Neural cell (in vitro differentiated cells): ENCODE data around the gene KRTAP1-4. TPM values are rescaled to one million over a fixed set of nuclear protein-coding genes. Genes with fewer than 3 reads are reported as not detected.

ENCODE experiments used
- H2AFZ ChIP-seq: fragments of 200-600, 300-800 bp; sonication (generic), shearing (Covaris generic); 2 replicates; pipeline ENCODE4 v1.6.0; 2014; ENCODE audit warnings: low read depth, mild to moderate bottlenecking, antibody characterized with exemption, low read length, moderate library complexity
- H3F3A ChIP-seq: fragments of 200-600 bp; shearing (Covaris generic); 2 replicates; pipeline ENCODE4 v1.6.1; 2016; ENCODE audit warnings: mild to moderate bottlenecking, moderate library complexity, mixed read lengths, antibody characterized with exemption, low read length; ENCODE audit not compliant: insufficient read depth, poor library complexity, severe bottlenecking
- H3K27ac ChIP-seq: fragments of 200-600, 300-800 bp; sonication (generic), shearing (Covaris generic); 2 replicates; pipeline ENCODE4 v1.5.1; 2014; ENCODE audit warnings: mild to moderate bottlenecking, low read length, moderate library complexity
- H3K27me3 ChIP-seq: fragments of 300-800, 200-600 bp; sonication (generic), shearing (Covaris generic); 2 replicates; pipeline ENCODE4 v1.6.0; 2014; ENCODE audit warnings: mild to moderate bottlenecking, low read depth, low read length, moderate library complexity; ENCODE audit not compliant: insufficient read depth
- H3K36me3 ChIP-seq: fragments of 300-800, 200-600 bp; sonication (generic), shearing (Covaris generic); 2 replicates; pipeline ENCODE4 v1.5.1; 2014; ENCODE audit warnings: mild to moderate bottlenecking, antibody characterized with exemption, low read length, moderate library complexity; ENCODE audit not compliant: insufficient read depth
- H3K4me2 ChIP-seq: fragments of 300-800, 200-600 bp; sonication (generic), shearing (Covaris generic); 2 replicates; pipeline ENCODE4 v1.6.0; 2014; ENCODE audit warnings: mild to moderate bottlenecking, low read length
- H3K4me3 ChIP-seq: fragments of 300-800, 200-600 bp; sonication (generic), shearing (Covaris generic); 2 replicates; pipeline ENCODE4 v1.5.1; 2014; ENCODE audit warnings: mild to moderate bottlenecking, low read length, moderate library complexity
- H3K79me2 ChIP-seq: fragments of 200-600 bp; shearing (Covaris generic); replicated peaks from 2 replicates; pipeline ENCODE4 v1.6.0; 2014; ENCODE audit warnings: mild to moderate bottlenecking, low read length, moderate library complexity; ENCODE audit not compliant: insufficient read depth
- H3K9ac ChIP-seq: fragments of 300-800, 200-600 bp; sonication (generic), shearing (Covaris generic); 2 replicates; pipeline ENCODE4 v1.6.1; 2016; ENCODE audit warnings: mild to moderate bottlenecking, low read length, mixed read lengths
- H3K9me2 ChIP-seq: fragments of 200-600 bp; shearing (Covaris generic); 2 replicates; pipeline ENCODE4 v1.6.1; 2016; ENCODE audit warnings: mild to moderate bottlenecking, low read length, mixed read lengths; ENCODE audit not compliant: insufficient read depth
- H3K9me3 ChIP-seq: fragments of 200-600, 300-800 bp; sonication (generic), shearing (Covaris generic); 2 replicates; pipeline ENCODE4 v1.6.1; 2016; ENCODE audit warnings: mild to moderate bottlenecking, mixed run types, low read length, moderate library complexity, mixed read lengths
- H4K20me1 ChIP-seq: fragments of 200-600 bp; shearing (Covaris generic); 2 replicates; pipeline ENCODE4 v1.6.1; 2016; ENCODE audit warnings: mild to moderate bottlenecking, mixed run types; ENCODE audit not compliant: insufficient read depth
- CTCF ChIP-seq: fragments of 450-650 bp; IDR thresholded peaks from 2 replicates; pipeline ENCODE4 v1.5.1; 2014; ENCODE audit warnings: antibody characterized with exemption, mild to moderate bottlenecking, moderate library complexity; ENCODE audit not compliant: poor library complexity, severe bottlenecking
- EP300 ChIP-seq: fragments of 450-650 bp; conservative IDR thresholded peaks from 2 replicates; pipeline ENCODE4 v1.6.1; 2014; ENCODE audit warnings: antibody characterized with exemption, mild to moderate bottlenecking, moderate library complexity; ENCODE audit not compliant: poor library complexity, severe bottlenecking
- EZH2 ChIP-seq: fragments of 200-600, 300-800 bp; shearing (Covaris generic), sonication (generic); IDR thresholded peaks from 2 replicates; pipeline ENCODE4 v1.6.1; 2014; ENCODE audit warnings: antibody characterized with exemption, low read length, borderline replicate concordance, mild to moderate bottlenecking; ENCODE audit not compliant: insufficient read depth, poor library complexity, severe bottlenecking
- MXI1 ChIP-seq: fragments of 450-650 bp; conservative IDR thresholded peaks from 2 replicates; pipeline ENCODE4 v1.6.1; 2014; ENCODE audit warnings: antibody characterized with exemption, mild to moderate bottlenecking; ENCODE audit not compliant: poor library complexity, severe bottlenecking
- POLR2AphosphoS5 ChIP-seq: IDR thresholded peaks from 2 replicates; pipeline ENCODE4 v1.6.1; 2012
- RAD21 ChIP-seq: fragments of 450-650 bp; conservative IDR thresholded peaks from 2 replicates; pipeline ENCODE4 v1.6.1; 2014; ENCODE audit warnings: antibody characterized with exemption, mild to moderate bottlenecking, moderate library complexity
- TAF1 ChIP-seq: IDR thresholded peaks from 2 replicates; pipeline ENCODE4 v1.6.1; 2012; ENCODE audit warnings: low read depth
- polyA plus RNA-seq: library from polyadenylated mRNA; depleted of rRNA; stranded (reverse); fragments of >200 nt; gene quantifications from 2 replicates; pipeline ENCODE4 v1.2.3, GENCODE V29; 2014
- TF ChIP-seq, protein P1 (sequence below): IDR thresholded peaks from 2 replicates; pipeline ENCODE4 v1.6.1; 2012; ENCODE audit warnings: borderline replicate concordance

KRTAP1-4 gene
- polyA plus RNA-seq, 1 donor from 2014 or later, result not detected

DNA sequence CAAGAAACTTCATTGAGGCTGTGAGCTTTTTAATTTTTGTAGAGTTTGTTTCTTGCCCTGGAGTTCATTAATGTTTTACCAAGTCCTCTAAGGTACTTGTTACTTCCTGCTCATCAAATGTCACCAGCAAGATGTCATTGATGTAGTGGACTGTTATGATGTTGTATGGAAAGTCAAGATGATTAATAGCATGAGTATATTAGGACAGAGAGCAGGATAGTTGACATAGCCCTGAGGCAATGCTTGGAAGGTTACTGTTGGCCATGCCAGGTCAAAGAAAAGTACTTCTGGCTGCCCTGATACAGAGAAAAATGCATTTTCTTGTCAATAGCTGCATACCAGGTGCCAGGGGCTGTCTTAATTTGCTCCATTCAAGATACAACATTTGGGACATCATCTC, 9.7 kb downstream of the KRTAP1-4 start:
- Histone ChIP-seq H3K9me3 (no peaks in the 10 kb centered on the region), H3K9ac (no peak overlapping the region), H4K20me1 (no peaks in the 10 kb centered on the region), H3K79me2 (no peaks in the 10 kb centered on the region), H3K36me3 (no peaks in the 10 kb centered on the region), H3K27me3 (no peaks in the 10 kb centered on the region), H3K27ac (no peak overlapping the region), H3F3A (no peaks in the 10 kb centered on the region), H2AFZ (no peak overlapping the region), H3K9me2 (no peaks in the 10 kb centered on the region), H3K4me2 (no peak overlapping the region), H3K4me3 (no peak overlapping the region)
- no peak for TF ChIP-seq EP300
- no peak for TF ChIP-seq MXI1
- TF ChIP-seq EZH2, result no peak
- TF ChIP-seq TAF1, result no peak

DNA sequence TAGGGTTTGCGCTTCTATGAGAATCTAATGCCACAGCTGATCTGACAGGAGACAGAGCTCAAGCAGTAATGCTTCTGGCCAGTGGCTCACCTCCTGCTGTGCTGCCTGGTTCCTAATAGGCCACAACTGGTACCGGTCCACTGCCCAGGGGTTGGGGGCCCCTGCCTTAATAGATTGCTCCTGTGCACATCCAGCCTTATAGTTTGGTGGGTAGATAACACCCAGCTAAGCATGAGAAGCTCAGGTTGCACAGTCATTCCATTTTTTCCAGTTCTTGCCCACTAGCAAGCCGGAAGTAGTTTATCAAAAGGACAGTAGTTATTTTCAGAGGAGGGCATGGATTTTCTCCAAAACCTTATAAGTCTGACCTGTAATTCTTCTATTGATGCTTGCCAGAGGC, 10.6 kb downstream of the KRTAP1-4 start:
- no peaks in the 10 kb centered on the region for H3K27me3 ChIP-seq
- TF ChIP-seq, protein P1, sequence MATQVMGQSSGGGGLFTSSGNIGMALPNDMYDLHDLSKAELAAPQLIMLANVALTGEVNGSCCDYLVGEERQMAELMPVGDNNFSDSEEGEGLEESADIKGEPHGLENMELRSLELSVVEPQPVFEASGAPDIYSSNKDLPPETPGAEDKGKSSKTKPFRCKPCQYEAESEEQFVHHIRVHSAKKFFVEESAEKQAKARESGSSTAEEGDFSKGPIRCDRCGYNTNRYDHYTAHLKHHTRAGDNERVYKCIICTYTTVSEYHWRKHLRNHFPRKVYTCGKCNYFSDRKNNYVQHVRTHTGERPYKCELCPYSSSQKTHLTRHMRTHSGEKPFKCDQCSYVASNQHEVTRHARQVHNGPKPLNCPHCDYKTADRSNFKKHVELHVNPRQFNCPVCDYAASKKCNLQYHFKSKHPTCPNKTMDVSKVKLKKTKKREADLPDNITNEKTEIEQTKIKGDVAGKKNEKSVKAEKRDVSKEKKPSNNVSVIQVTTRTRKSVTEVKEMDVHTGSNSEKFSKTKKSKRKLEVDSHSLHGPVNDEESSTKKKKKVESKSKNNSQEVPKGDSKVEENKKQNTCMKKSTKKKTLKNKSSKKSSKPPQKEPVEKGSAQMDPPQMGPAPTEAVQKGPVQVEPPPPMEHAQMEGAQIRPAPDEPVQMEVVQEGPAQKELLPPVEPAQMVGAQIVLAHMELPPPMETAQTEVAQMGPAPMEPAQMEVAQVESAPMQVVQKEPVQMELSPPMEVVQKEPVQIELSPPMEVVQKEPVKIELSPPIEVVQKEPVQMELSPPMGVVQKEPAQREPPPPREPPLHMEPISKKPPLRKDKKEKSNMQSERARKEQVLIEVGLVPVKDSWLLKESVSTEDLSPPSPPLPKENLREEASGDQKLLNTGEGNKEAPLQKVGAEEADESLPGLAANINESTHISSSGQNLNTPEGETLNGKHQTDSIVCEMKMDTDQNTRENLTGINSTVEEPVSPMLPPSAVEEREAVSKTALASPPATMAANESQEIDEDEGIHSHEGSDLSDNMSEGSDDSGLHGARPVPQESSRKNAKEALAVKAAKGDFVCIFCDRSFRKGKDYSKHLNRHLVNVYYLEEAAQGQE, result no peak
- TF ChIP-seq TAF1, result no peak
- TF ChIP-seq CTCF, result no peak
- TF ChIP-seq EP300, result no peak
- TF ChIP-seq EZH2, result no peak
- no peak for TF ChIP-seq MXI1
- TF ChIP-seq POLR2AphosphoS5, result no peak
- no peaks in the 10 kb centered on the region for H3K79me2 ChIP-seq
- no peak overlapping the region for H3K9ac ChIP-seq
- H3F3A ChIP-seq, result no peaks in the 10 kb centered on the region
- no peak overlapping the region for H2AFZ ChIP-seq
- H3K36me3 ChIP-seq, result no peaks in the 10 kb centered on the region
- H3K9me3 ChIP-seq, result no peaks in the 10 kb centered on the region
- no peaks in the 10 kb centered on the region for H4K20me1 ChIP-seq
- H3K4me3 ChIP-seq, result no peak overlapping the region
- no peak overlapping the region for H3K4me2 ChIP-seq
- H3K27ac ChIP-seq, result no peak overlapping the region
- H3K9me2 ChIP-seq, result no peaks in the 10 kb centered on the region

DNA sequence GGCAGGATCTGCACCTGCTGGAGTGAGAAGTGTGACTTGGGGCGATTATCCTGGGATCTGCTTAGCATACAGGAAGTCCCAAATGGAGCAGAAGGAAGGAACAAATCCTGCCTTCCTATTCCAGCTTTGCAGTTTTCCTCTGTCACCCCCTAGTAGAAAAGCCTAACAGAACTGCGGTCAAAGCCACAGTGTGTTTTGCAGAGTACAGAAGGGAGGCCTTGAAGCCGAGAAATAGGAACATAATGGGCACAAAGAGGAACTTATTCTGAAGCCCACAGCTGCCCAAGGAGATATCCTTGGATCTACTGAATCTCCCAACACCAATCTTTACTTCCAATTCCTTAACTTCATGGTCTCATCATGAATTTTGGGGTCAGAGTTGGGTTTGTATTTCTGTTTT, 11.5 kb downstream of the KRTAP1-4 start:
- Histone ChIP-seq H3F3A (no peaks in the 10 kb centered on the region), H3K27me3 (no peaks in the 10 kb centered on the region), H2AFZ (no peak overlapping the region), H3K9me2 (no peaks in the 10 kb centered on the region), H3K27ac (no peak overlapping the region), H3K36me3 (no peaks in the 10 kb centered on the region), H3K9ac (no peak overlapping the region), H3K4me3 (no peak overlapping the region), H3K79me2 (no peaks in the 10 kb centered on the region), H3K4me2 (no peak overlapping the region), H3K9me3 (no peaks in the 10 kb centered on the region), H4K20me1 (no peaks in the 10 kb centered on the region)
- TF ChIP-seq, protein P1, result no peak
- TF ChIP-seq RAD21, result no peak
- no peak for TF ChIP-seq POLR2AphosphoS5
- TF ChIP-seq CTCF, result no peak
